UCSD-AML1 (cell line): ENCODE measurements around the gene DDX59.
"Not testable (repeated sequence)": the region's sequence is repeated elsewhere in the genome, so short reads cannot be mapped to it uniquely, and the experiment has no call there.

Source experiments
- DNase-seq: peaks from one replicate; lab custom pipeline; 2025; ENCODE audit not compliant: unreplicated experiment; lab: John Stamatoyannopoulos, UW

Gene DDX59

DNA sequence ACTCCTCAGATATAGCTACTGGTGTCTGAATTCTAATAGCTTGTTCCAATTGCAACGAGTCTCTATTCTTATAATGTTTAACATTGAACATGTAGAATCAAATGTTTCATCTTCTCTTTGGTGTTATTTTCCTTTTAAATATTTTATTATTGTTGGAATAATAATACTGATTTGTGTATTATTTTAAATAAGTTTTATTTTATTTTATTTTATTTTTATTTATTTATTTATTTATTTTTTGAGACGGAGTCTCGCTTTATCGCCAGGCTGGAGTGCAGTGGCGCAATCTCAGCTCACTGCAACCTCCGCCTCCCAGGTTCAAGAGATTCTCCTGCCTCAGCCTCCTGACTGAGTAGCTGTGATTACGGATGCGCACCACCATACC is 39.2 kb downstream of the DDX59 start:
- not testable (repeated sequence) for DNase-seq

DNA sequence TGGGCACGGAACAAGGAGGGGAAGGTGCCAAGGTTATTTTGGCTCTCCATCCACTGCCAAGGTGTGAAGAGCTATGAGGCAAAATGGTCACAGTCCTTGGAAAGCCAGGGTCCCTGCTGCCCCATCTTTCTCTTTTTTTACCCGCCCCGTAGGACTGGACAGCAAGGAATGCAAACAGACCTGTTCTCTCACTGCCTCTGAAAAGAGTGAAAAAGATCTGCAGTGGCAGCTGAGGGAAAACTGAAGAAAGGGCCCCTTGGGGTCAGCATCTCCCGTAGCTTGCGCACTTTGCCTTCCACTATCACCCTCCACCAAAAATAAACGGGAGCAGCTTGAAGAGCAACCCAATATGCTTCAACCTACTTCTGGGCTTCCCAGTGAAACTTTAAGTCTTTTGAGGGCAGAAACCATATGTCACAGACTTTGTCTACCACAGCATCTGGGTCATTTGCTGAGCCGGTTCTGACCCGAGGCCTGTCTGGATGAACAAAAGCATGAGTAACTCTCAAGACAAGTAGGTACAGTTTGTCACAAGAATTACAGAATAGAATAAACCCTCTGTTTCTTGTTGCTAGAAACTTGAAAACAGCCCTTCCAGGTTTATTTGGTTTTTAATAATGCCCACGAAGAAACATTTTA is 39.7 kb downstream of the DDX59 start:
- no peak for DNase-seq

DNA sequence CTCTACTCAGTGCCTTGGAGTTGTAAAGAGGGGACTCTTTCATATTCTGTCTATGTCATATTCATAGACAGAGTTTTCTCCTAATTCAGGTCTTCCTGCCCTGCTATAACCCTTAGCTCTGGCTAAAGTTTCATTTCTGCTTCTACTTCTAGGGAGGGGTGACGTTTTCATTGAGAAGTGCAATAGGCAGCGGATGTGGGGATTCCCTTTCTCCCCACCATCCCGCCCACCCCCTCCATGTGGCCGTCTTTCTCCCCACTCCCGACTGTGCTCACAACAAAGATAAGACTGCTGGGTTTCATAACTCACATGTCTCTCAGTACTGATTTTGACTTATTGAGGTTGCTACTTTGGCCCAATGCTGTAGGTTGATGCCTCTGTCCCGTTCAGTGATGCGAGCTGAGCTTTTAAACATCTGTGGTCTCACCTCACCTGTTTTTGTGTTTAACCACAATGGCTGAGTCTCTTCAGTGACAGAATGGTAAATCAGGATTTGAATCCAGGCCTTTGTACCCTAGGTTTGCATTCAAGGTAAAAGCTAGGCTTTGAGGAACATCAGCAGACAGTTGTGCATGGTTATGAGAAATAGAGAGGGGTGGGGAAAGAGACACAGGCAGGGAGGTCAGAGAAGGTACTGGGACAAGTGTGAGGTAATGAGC is 41.4 kb downstream of the DDX59 start:
- DNase-seq: no peak

DNA sequence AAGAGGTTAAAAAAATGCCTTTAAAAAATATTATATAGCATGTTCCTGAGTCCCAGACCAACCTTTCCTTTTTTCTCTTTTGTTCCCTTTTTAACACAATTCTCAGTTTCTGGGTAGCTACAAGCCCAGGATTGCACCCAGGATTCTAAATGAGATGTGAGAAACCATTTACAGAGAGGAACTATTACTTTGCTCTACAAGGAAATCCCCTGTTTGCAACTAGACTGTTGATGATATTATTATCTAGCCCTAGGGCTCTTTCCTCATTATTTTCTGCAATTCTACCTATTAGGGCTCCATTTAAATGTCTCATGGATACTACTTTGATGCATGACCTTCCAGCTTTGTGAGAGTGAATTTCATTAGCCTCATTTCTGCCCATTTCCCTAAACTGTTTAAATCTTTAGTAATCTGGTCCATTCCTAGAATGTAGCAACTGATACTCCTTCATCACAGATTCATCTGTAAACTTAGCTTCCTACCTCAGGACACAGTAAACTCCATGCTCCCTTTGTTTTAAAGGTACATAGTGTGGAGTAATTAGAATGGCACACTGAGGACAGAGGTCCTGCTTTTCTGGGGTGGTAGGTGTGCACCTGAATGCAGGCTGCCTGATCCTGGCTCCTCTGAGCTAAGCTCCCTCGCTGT is 42.0 kb downstream of the DDX59 start:
- no peak for DNase-seq

DNA sequence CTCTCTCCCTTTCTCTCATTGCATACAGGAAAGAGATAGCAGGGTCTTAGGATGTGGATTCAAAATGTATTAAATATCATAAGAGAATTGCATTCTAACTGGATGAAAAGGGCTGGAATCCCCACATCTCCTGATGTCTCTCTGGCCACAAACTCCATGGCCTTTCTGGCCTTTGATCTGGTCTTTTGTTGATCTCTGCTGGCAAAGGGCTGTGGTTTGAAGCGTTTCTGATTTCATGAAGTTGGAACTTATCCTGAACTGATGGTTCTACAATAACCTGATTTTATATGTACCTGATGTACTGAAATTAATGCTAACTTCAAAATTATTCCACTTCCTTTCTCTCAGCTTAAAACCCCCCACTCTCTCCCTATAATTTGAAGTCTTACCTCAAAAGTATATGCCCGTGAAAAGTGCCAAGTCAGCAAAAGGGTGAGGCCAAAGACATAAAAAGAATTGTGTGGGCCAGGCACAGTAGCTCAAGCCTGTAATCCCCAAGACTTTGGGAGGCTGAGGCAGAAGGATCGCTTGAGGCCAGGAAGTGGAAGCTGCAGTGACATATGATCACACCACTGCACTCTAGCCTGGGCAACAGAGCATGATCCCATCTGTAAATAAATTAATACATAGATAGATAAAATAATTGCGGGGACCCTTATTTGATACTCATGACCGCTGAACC is 42.7 kb downstream of the DDX59 start:
- no peak for DNase-seq

DNA sequence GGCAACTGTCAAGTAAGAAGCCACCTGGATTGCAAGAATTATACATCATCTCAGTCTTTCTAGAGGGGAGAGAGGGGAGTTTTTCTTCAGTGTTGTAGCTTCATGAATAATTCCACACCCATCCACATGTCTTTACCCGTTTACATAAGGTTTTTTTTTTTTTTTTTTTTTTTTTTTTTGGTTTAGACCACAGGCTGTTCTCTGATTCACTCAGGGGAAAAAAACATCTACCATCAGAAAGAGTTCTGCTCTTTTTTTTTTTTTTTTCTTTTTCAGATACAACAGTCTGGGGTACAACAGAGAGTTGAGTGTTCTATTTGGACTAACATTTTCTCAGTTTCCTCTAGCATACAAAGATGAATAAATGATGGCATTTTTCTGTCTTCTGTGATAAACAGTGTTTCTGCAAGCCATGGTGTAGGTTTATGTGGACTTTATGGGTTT is 44.3 kb downstream of the DDX59 start:
- DNase-seq: no peak

DNA sequence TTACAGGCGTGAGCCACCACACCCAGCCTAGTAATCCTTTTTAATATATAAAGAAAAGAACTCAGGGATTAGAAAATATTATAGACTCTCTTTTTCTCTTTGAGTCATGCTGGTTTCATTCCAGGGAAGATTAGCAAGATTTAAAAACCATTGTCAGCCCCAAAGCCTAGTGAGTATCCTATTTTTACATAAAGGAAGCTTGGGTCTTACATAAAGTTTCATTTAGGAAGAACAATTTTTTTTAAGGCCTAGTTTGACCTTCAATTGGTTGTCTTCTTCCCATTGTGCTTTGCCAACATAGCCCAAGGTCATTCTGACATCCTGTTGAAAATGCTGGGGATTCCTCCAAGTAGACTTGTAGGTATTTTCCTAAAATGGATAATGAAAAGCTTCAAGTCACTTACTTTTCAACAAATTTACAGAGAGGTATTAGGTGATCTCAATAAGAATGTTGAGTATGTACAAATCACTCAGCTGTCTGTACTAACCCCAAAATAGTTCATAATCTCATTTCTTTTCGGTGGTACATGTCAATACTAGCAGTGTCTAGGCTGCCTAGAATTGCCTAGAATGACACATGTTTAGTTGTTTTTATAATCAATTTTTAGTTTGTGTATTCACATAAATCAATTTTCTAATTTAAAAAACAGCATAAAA is 44.9 kb downstream of the DDX59 start:
- no peak for DNase-seq

DNA sequence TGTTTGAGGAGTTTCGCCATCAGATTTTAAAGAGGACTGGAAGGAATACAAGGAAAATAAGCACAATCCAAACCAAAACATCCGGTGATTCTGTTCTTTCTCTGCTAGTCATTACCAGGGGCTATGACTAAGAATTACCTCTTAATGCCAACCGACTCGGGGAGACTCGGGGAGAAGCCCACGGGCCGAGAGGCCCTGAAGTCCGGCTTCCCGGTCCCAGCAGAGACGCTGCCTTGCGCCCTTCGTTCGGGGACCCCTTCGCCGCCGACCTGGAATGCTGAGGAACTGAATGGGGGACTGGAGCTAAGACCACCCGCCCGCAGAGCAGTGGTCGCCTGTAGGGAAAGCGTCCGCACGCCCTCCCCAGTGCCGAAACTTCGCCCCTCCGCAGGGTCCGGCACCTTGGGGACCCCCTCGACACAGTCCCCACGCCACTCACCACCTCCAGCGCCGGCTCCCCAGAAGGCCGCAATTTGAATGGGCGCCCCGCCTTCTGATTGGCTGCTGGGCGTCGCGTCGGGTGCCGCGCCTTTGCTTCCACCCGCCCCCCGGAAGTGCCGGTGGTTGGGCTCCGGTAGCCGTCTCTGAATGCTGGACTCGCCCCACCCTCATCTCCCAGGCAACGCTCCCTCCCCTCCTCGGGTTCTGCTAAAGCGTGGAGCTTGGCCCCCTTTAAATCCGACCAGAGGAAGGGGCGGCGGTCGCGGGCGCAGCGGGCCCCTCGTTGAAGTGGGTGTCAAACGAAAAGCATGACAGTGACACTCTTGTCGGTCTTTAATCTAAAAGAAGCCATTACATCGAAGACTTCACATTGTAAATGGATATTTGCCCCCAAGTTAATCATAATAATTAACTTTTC is 49.2 kb downstream of the DDX59 start, which contains the start of gene KIF14:
Gene KIF14 (minus strand): TSS at position 479 of the 859 bp plus-strand sequence. CDS start 2,028 bp downstream, outside the sequence.
- DNase-seq: peak; percentile 93

DNA sequence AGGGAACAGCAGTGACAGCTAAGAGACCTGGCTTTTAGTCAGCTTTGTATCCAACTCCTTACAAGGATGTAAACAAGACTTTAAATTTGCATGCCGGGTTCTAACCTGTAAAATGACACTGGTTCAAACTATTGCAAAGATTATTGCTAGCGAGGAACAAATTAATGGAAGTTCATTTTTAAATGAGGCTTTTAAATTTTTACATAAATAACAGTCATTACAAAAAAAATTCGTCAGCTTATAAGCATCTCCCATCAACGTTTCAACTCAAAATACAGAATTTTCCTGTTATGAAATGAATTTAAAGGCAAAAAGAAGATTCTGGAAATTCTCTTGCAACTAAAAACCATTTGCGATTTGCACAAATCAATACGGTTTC is 49.8 kb downstream of the DDX59 start:
- no peak for DNase-seq

DNA sequence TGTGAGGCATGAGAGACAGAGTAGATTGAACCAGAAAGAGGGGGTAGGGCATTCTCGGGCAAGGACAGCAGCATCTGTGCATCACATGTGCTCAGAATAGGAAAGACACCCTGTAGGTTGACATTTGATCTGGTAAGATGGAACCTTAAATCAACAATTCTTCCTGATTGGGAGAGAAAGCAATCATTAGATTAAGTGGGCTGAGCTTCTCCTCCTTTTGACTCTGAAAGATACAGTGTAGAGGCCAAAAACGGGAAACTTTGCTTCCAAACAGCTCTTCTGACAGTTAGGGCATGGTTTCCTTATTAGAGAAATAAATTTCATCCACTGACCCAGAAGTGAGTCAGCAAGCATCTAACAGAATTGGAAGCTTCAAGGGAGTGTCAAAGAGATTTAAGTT is 58.9 kb downstream of the DDX59 start:
- DNase-seq: no peak

DNA sequence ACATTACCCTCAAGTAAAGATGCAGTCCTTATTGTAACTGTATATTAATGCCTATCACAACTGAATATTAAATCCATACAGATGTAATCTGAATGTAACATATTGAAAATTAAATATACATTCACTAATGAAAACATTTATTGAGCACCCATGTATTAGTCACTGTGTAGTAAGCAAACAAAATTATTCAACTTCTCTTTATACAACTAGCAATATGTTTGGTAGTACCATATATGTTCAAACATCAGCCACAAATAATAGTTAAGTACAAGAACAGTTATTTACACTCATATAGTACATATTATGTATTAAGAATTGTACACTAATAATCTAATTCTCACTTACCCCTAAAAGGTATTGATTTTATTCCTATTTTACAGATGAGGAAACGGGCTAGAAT is 67.1 kb downstream of the DDX59 start:
- no peak for DNase-seq
